ENCODE results near the gene STK39.

The STK39 gene

GRCh38 chr2:168194784-168195522 lies 52.4 kb downstream of the STK39 start:
- no peak overlapping the region for H3K4me3 ChIP-seq (ENCODE audit: insufficient read depth, low read depth, low read length)
- H3K27ac ChIP-seq (ENCODE audit: insufficient read depth, low read depth, low read length, poor library complexity, severe bottlenecking) = no peak overlapping the region
- 92 to 93% methylated on average over 6 of the region's 7 CpGs for WGBS, 2 experiments
- H3K4me1 ChIP-seq (ENCODE audit: control insufficient read depth, insufficient read depth, low read length) = peaks cover 12% of the 10 kb centered on the region
- no peaks in the 10 kb centered on the region for H3K9me3 ChIP-seq (ENCODE audit: control insufficient read depth, low read length)
- no peaks in the 10 kb centered on the region for H3K27me3 ChIP-seq (ENCODE audit: control insufficient read depth, insufficient read depth, low read length, poor library complexity, severe bottlenecking)
- H3K36me3 ChIP-seq (ENCODE audit: control insufficient read depth, insufficient read depth, low read length) = no peaks in the 10 kb centered on the region

GRCh38 chr2:168192839-168193616 lies 54.4 kb downstream of the STK39 start:
- Histone ChIP-seq H3K27ac (ENCODE audit: insufficient read depth, low read depth, low read length, poor library complexity, severe bottlenecking) (no peak overlapping the region), H3K4me3 (ENCODE audit: insufficient read depth, low read depth, low read length) (no peak overlapping the region), H3K27me3 (ENCODE audit: control insufficient read depth, insufficient read depth, low read length, poor library complexity, severe bottlenecking) (no peaks in the 10 kb centered on the region), H3K4me1 (ENCODE audit: control insufficient read depth, insufficient read depth, low read length) (peaks cover 15% of the 10 kb centered on the region), H3K9me3 (ENCODE audit: control insufficient read depth, low read length) (no peaks in the 10 kb centered on the region), H3K36me3 (ENCODE audit: control insufficient read depth, insufficient read depth, low read length) (no peaks in the 10 kb centered on the region)
- WGBS, 2 experiments = 80 to 85% methylated on average over 3 of the region's 3 CpGs

GRCh38 chr2:168191955-168192785 lies 55.2 kb downstream of the STK39 start:
- Histone ChIP-seq H3K36me3 (ENCODE audit: control insufficient read depth, insufficient read depth, low read length) (no peaks in the 10 kb centered on the region), H3K4me1 (ENCODE audit: control insufficient read depth, insufficient read depth, low read length) (peaks cover 15% of the 10 kb centered on the region), H3K27ac (ENCODE audit: insufficient read depth, low read depth, low read length, poor library complexity, severe bottlenecking) (no peak overlapping the region), H3K4me3 (ENCODE audit: insufficient read depth, low read depth, low read length) (no peak overlapping the region), H3K27me3 (ENCODE audit: control insufficient read depth, insufficient read depth, low read length, poor library complexity, severe bottlenecking) (no peaks in the 10 kb centered on the region), H3K9me3 (ENCODE audit: control insufficient read depth, low read length) (no peaks in the 10 kb centered on the region)
- WGBS, 2 experiments = 92 to 94% methylated on average over 6 of the region's 6 CpGs

GRCh38 chr2:168190590-168191336 lies 56.6 kb downstream of the STK39 start:
- Histone ChIP-seq H3K4me1 (ENCODE audit: control insufficient read depth, insufficient read depth, low read length) (peaks cover 24% of the 10 kb centered on the region), H3K4me3 (ENCODE audit: insufficient read depth, low read depth, low read length) (no peak overlapping the region), H3K9me3 (ENCODE audit: control insufficient read depth, low read length) (no peaks in the 10 kb centered on the region), H3K36me3 (ENCODE audit: control insufficient read depth, insufficient read depth, low read length) (no peaks in the 10 kb centered on the region), H3K27me3 (ENCODE audit: control insufficient read depth, insufficient read depth, low read length, poor library complexity, severe bottlenecking) (no peaks in the 10 kb centered on the region), H3K27ac (ENCODE audit: insufficient read depth, low read depth, low read length, poor library complexity, severe bottlenecking) (no peak overlapping the region)
- WGBS, 2 experiments = 67 to 81% methylated on average over 7 of the region's 7 CpGs

- 93 to 95% methylated on average over 8 to 9 of the region's 9 CpGs for WGBS, 2 experiments
- no peaks in the 10 kb centered on the region for H3K36me3 ChIP-seq (ENCODE audit: control insufficient read depth, insufficient read depth, low read length)
- H3K27me3 ChIP-seq (ENCODE audit: control insufficient read depth, insufficient read depth, low read length, poor library complexity, severe bottlenecking) = no peaks in the 10 kb centered on the region
- peaks cover 28% of the 10 kb centered on the region for H3K4me1 ChIP-seq (ENCODE audit: control insufficient read depth, insufficient read depth, low read length)
- no peaks in the 10 kb centered on the region for H3K9me3 ChIP-seq (ENCODE audit: control insufficient read depth, low read length)
- H3K4me3 ChIP-seq (ENCODE audit: insufficient read depth, low read depth, low read length) = no peak overlapping the region
- no peak overlapping the region for H3K27ac ChIP-seq (ENCODE audit: insufficient read depth, low read depth, low read length, poor library complexity, severe bottlenecking)
Observed at GRCh38 chr2:168189835-168190569, 57.4 kb downstream of the STK39 start.

GRCh38 chr2:168188002-168188401 lies 59.4 kb downstream of the STK39 start:
- peaks cover 28% of the 10 kb centered on the region for H3K4me1 ChIP-seq (ENCODE audit: control insufficient read depth, insufficient read depth, low read length)
- H3K27ac ChIP-seq (ENCODE audit: insufficient read depth, low read depth, low read length, poor library complexity, severe bottlenecking) = no peak overlapping the region
- H3K27me3 ChIP-seq (ENCODE audit: control insufficient read depth, insufficient read depth, low read length, poor library complexity, severe bottlenecking) = no peaks in the 10 kb centered on the region
- H3K36me3 ChIP-seq (ENCODE audit: control insufficient read depth, insufficient read depth, low read length) = no peaks in the 10 kb centered on the region
- H3K4me3 ChIP-seq (ENCODE audit: insufficient read depth, low read depth, low read length) = no peak overlapping the region
- H3K9me3 ChIP-seq (ENCODE audit: control insufficient read depth, low read length) = no peaks in the 10 kb centered on the region
- WGBS, 2 experiments = 95 to 98% methylated on average over 2 of the region's 2 CpGs

- Histone ChIP-seq H3K9me3 (ENCODE audit: control insufficient read depth, low read length) (no peaks in the 10 kb centered on the region), H3K4me1 (ENCODE audit: control insufficient read depth, insufficient read depth, low read length) (peaks cover 20% of the 10 kb centered on the region), H3K27ac (ENCODE audit: insufficient read depth, low read depth, low read length, poor library complexity, severe bottlenecking) (no peak overlapping the region), H3K36me3 (ENCODE audit: control insufficient read depth, insufficient read depth, low read length) (no peaks in the 10 kb centered on the region), H3K4me3 (ENCODE audit: insufficient read depth, low read depth, low read length) (no peak overlapping the region), H3K27me3 (ENCODE audit: control insufficient read depth, insufficient read depth, low read length, poor library complexity, severe bottlenecking) (no peaks in the 10 kb centered on the region)
- 61 to 81% methylated on average over 2 of the region's 2 CpGs for WGBS, 2 experiments
Observed at GRCh38 chr2:168186452-168186851, 60.9 kb downstream of the STK39 start.

- Histone ChIP-seq H3K4me3 (ENCODE audit: insufficient read depth, low read depth, low read length) (no peak overlapping the region), H3K9me3 (ENCODE audit: control insufficient read depth, low read length) (no peaks in the 10 kb centered on the region), H3K27me3 (ENCODE audit: control insufficient read depth, insufficient read depth, low read length, poor library complexity, severe bottlenecking) (no peaks in the 10 kb centered on the region), H3K27ac (ENCODE audit: insufficient read depth, low read depth, low read length, poor library complexity, severe bottlenecking) (no peak overlapping the region), H3K4me1 (ENCODE audit: control insufficient read depth, insufficient read depth, low read length) (peaks cover 20% of the 10 kb centered on the region), H3K36me3 (ENCODE audit: control insufficient read depth, insufficient read depth, low read length) (no peaks in the 10 kb centered on the region)
Observed at GRCh38 chr2:168185583-168186274, 61.7 kb downstream of the STK39 start.

Measured in ectodermal cell (in vitro differentiated cells).